Stimulated activated naive CD8-positive, alpha-beta T cell treated with anti-CD3 and anti-CD28 coated beads, Interleukin-15, Interleukin-2, amounts not matched to agents 100 U/mL and 50 U/mL, for 24 hours (primary cell): ENCODE results near the gene EIF4E2.
"Not testable (repeated sequence)": the region's sequence is repeated elsewhere in the genome, so short reads cannot be mapped to it uniquely, and the experiment has no call there.

Source experiments
- ATAC-seq: fragments of 150-1000 bp; cut with Tn5 transposase; one replicate; pipeline ENCODE4 v1.10.0; 2021
- DNase-seq: peaks from one replicate; pipeline ENCODE4 v3.0.0; 2021

Gene EIF4E2

DNA sequence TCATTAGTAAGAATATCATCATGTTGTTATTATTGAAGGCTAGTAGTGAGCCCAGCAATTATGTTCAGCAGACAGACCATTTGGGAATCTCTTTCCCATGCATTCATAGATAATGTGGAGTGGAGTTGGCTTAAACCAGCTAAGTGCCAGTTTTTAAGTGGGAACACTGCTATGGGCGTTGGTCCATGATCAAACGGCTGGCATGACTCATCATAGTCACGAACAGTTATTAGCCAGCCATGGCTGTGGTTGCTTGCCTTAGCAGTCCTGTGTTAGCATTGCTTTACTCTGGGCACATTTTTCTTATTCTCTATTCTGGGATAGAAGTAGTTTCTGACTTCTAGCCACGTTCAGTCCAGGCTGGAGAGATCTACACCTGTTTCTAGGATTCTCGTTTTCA, 17.7 kb downstream of the EIF4E2 start:
- DNase-seq = no peak
- no peak for ATAC-seq

DNA sequence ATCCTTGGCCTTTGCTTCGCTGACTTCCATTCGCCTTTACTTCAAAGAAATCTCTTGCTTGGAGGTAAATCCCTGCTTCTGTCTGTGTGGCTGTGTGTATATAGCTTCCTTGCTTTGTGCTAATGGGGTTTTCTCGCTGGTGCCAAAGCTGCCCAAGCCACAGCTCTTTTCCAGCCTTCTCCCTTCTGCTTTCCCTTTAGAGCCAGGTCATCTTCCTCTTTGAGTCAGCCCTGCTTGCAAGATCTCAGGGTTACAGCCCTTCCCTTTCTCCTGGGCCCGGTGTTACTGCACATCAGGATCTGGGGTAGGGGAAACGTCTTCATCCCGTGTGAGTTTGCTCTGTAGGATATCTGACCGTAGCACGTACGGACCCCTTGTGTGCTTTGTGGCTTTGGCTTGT, 19.1 kb downstream of the EIF4E2 start:
- DNase-seq = no peak
- no peak for ATAC-seq

DNA sequence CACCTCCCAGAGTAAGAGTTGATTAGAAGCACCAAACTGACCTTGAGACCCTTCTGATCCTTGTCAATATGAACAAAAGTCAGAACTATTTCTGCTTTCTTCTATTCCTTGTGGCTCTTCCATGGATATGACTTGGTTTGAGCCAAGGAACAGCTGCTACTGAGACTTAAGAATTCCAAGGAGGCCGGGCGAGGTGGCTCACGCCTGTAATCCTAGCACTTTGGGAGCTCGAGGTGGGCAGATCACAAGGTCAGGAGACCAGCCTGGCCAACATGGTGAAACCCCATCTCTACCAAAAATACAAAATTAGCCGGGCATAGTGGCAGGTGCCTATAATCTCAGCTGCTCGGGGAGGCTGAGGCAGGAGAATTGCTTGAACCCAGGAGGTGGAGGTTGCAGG, 20.0 kb downstream of the EIF4E2 start:
- not testable (repeated sequence) for ATAC-seq, DNase-seq

DNA sequence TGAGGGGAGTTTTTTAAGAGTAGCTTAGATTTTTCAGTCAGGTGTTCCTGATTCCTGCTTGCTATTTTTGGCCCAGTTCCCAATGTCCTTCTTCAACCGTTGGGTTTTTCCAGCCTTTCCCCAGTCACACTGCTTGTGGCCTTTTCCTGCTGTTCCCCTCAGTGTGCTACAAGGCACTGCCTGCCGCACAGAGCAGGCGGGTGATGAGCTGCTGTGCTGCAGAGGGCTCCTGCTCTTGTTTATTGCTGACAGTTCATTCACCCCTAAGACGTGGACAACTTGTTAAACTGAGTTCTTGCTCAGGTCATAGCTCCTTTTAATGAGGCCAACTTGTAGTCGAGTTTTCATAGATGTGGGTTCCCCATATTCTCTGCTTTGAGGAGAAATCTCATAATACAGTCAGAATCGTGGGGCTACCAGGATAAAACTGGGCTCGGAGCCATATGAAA, 20.6 kb downstream of the EIF4E2 start:
- no peak for DNase-seq
- ATAC-seq = no peak

DNA sequence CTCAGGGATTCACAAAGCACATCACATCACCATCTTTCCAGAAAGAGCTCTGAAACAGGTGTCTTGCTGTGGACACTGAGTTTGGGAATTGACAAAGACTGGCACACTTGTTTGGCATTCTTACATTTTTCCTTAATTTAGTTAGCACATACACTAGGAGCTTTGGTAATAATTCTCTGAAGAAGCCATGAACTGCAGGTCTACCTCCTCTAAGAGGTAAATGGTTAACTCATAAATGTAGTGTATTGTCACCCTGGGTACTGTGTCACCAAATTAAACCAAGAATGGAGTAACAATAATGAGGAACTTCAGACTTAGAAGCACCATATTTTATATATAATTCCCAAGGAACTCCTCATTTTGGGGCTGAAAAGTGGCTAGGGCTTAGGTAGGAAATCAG, 22.6 kb downstream of the EIF4E2 start:
- ATAC-seq = no peak
- no peak for DNase-seq

DNA sequence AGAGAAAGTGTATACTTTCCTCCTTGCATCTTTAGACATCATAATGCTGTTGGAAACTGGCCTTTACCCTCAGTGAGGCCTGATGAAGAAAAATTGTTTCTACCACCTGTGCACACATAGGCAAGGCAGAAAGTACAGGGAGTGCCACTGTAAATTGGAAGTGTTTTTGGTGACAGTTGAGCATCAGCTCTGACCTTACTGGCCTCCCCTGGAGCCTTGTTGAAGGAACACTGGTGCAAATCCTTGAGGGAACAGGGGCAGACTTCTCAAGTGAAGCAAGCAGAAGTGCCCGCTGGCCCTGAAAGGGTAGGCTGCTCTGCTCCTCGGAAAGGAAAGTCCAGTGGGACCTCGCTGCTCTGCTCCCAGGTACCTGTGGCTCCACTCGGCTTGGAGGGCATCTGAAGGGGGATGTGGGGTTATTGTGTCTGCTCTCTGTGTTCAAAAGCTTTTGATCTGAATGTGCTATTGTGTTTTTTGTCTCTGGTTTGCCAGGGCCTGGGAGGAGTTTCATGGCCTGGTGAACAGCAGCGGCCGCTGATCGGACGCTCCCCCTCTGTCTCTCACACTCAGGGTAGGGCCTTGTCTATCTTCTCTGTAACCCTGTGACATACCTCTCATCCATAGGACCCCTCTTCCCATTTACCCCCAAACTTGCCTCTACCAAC, 23.4 kb downstream of the EIF4E2 start:
- no peak for ATAC-seq
- DNase-seq = no peak

DNA sequence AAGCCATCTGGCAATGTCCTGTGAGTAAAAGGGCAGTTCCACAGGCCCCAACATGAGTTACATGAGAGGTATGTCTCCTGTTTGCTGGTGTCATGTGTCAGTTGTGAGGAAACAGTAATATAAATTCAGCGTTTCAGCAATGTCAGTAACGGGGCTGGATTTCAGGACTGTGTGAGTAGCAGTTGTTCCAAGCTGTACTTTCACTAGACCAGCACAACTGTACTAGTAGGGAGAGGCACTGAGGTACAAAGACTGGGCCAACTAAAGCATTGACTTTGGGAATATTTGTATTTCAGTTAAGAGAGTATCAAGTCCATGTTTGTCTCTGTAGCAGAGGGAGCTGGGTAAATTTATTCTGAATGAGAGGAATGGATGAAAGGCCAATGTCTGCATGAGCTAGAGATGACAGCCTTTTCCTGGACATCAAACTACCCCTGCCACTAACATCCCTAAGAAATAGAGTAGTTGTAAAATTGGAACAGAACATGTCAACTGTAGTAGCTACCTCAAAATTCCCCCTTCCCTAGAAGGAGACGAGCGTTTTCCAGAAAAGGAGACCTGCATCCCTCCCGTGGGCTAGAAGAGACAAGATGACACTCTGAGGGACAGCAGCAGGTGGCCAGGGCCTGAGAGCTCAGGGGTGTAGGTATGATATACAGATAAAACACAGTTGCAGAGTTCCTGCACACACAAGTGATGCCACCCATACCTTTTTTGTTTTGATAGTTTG, 24.4 kb downstream of the EIF4E2 start:
- ATAC-seq = no peak
- no peak for DNase-seq

DNA sequence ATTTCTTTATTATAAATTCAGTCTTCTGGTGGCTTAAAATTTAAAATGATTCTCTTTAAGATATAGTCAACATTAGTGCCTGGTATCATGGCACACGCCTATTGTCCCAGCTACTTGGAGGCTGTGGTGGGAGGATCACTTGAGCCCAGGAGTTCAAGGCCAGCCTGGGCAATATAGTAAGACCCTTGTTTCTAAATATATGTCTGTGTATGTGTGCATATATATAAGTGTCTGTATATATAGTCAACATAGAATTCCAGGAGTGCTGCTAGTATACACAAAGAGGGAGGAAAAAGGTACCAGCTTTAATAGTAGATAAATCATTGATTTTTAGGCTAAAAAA, 24.9 kb downstream of the EIF4E2 start:
- no peak for DNase-seq
- ATAC-seq = no peak

DNA sequence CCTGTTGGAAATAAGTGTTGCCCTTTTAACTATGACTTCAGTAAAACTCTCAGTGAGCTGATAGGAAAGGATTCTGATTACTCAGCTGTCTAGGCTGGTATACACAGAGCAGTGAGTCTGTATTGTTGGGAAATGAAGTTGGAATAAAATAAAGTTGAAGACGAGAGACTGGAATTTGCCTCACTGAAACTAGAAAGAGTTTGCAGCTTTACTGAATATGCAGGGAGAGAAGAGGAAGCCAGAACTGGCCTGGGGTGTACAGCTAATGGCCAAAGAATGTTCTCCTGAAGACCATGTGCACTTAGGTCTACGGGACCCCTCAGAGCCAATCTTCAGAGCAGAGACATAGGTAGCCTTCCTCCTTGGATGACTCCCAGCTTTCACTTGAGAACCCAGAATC, 26.5 kb downstream of the EIF4E2 start:
- DNase-seq = no peak
- no peak for ATAC-seq

DNA sequence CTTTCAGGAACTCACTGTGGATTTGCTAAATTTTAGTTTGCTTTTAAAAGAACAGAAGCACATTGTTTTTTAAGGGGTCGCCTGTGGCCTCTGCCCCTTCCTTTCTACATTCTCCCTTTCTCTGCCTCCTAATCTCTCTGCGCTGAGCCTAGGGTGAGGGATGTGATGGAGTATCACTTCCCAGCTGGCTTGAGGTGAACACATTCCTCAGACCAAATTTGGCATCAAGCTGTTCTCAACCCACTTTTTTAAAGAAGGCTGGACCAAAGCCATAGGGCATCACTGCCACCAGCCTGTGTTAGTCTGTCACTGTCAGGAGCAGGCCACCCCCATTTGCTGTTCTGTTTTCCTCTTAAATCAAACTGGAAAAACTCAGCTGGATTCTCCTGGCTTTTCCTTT, 27.4 kb downstream of the EIF4E2 start:
- DNase-seq = no peak
- ATAC-seq = no peak

DNA sequence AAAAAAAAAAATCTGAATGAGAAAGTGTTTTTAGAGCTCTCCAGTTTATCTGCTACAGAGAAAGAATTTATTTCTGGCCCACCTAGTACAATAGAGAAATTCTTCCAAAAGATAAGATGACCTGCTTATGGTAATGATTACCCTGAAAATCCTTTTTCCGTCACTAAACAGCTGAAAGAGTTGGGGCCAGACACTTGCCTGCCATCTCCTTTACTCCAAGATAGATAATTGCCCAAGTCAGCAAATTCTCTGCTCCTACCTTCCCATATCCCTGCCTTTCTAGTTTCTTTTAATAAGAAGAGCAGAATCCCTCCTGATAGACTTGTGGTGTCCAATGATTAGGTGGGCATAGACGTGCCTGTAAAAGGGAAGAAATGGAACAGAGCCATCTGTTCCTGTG, 28.1 kb downstream of the EIF4E2 start:
- ATAC-seq = no peak

DNA sequence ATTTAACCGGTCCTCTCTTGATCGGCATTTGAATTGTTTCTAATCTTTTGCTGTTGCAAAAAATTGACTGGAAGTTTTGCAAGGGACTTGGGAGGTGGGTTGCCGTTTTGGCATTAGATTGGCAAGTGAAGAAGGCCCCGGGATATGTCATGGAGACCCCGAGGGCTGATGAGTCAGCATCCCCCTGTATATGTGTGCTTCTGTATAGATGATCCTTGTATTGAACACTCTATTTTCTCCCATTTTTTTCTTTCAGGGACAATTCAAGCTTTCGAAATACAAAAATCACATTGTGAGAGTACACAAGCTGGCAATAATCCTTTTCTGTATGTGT, 30.1 kb downstream of the EIF4E2 start:
- no peak for ATAC-seq

More for the DNA sequence above, 28.1 kb downstream of the EIF4E2 start:
- no peak for DNase-seq

DNA sequence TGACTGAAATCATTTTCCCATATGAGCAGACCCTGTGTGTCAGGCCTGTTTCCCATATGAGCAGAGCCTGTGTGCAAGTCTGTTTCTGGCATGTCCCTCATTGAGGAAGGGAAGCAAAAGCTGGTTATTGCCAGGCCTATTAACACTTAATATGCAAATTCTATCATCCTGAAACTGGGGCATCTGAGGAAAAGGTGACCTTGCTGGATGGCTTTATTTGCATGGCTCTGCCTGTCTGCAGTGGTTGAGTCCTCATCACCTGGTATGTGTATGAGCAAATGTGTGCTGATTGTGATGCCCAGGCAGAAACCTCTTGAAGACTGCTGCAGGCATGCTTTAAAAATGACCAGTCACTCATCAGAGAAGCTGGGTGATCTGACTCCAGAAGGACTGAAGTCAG, 31.2 kb downstream of the EIF4E2 start:
- ATAC-seq (no peak), DNase-seq (no peak)

More for the DNA sequence above, 30.1 kb downstream of the EIF4E2 start:
- no peak for DNase-seq

DNA sequence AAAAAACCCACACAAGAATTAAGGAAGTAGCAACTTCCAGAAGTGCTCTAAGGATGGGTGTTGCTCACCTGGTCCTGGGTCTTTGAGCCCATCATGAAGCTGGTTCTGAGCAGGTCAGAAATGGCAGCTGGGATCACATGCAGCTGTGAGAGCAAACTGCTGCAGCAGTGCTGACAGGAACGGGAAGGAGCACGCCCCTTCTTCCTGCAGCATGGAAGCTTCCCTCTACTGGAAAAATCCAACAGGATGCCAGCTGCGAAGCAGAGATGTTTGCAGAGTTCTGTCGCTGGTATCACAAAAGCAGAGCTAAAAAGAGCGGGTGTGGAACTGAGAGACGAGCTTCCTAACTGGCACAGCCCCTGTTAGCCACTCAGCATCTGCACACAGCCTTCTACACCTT, 33.7 kb downstream of the EIF4E2 start:
- ATAC-seq (no peak), DNase-seq (no peak)

DNA sequence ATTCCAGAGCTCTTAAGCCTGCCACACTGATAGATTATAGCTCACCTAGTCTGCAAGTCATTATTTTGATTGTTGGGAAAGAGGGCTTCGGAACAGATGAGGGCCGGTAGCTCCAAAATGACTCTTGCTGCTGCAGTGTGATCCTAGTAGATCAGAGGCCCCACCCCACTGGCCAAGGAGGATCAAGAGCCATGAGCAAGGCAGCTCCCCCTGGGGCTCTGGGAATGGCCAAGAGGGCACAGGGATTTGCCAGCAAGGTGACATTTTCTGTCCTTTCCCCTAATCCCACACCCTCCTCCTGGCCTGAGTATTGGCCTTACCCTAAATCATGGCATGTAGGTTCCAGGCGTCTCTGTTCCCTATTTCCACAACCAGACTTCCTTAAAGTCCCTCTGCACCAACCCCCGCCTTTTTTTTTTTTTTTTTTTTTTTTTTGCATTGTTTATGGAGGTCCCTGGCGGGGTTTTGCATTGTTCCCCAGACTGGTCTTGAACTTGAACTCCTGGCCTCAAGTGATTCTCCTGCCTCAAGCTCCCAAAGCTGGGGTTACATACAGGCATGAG, 36.5 kb downstream of the EIF4E2 start:
- no peak for ATAC-seq

DNA sequence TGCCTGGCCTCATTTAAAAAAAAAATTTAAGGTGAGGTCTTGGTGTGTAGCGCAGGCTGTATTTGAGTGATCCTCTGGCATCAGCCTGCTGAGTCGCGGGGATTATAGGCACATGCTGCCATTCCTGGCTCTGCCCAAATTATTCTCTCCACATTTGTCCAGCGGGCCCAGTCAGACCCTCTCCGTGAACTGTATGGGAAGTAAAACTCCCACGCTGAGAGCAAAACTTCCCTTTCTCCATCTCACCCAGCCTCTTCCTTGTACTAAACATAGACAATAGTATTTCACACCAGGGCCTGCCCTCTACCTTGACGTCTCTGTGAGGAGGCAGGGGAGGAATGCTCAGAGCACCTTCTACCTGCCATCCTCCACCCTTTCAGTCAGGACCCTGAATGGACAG, 37.0 kb downstream of the EIF4E2 start:
- DNase-seq (no peak), ATAC-seq (no peak)

More for the DNA sequence above, 36.5 kb downstream of the EIF4E2 start:
- DNase-seq = no peak

DNA sequence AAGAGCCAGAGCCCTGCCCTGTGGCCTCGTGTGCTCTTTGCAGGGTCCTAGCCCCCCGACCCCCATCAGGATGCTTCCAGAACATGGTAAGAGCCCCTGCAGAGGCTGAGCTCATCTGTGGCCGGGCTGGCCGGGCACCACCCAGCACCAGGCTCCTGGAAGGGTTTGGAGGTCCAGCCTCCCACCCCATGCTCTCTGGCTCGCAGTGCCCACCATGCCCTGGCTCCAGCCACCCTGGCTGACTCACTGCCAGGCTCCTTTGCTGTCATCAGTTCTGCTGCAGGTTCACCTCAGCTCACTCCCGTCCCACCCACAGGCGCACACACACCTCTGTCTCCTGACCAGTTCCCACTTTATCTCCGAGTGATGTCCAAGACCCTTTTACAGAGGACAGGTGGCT, 37.5 kb downstream of the EIF4E2 start:
- DNase-seq = no peak

DNA sequence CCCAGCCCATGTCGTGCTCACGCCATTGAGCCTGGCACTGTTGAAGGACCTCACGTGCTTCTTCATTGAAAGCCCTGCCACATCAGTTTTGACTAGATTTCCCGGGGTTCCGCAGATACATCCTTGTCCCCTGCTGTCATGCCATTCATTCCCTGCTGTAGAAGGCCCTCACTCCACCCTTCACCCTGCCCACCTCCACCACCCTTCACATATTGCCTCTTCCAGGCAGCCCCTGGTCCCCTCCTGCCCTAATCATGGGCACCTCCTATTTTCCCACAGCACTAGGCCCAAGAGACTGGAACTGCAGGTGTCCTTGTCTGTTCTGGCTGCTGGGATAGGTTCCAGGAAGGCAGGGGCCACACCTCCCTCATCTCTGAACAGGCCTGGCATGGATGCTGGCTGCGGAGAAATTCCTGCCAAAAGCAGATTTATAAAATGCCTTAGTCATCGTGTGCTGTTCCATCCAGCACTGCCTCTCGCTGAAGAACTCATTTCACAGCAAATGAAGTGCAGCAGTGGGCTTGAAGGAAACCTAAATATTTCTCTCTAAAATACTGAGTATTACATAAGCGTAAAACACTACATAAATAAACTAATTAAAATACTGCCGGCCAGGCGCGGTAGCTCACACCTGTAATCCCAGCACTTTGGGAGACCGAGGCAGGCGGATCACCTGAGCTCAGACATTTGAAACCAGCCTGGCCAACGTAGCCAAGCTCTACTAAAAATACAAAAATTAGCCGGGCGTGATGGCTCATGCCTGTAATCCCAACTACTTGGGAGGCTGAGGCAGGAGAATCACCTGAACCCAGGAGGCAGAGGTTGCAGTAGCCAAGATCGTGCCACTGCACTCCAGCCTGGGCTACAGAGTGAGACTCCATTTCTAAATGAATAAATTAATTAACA, 38.4 kb downstream of the EIF4E2 start:
- ATAC-seq (no peak), DNase-seq (no peak)

More for the DNA sequence above, 37.5 kb downstream of the EIF4E2 start:
- ATAC-seq = no peak

DNA sequence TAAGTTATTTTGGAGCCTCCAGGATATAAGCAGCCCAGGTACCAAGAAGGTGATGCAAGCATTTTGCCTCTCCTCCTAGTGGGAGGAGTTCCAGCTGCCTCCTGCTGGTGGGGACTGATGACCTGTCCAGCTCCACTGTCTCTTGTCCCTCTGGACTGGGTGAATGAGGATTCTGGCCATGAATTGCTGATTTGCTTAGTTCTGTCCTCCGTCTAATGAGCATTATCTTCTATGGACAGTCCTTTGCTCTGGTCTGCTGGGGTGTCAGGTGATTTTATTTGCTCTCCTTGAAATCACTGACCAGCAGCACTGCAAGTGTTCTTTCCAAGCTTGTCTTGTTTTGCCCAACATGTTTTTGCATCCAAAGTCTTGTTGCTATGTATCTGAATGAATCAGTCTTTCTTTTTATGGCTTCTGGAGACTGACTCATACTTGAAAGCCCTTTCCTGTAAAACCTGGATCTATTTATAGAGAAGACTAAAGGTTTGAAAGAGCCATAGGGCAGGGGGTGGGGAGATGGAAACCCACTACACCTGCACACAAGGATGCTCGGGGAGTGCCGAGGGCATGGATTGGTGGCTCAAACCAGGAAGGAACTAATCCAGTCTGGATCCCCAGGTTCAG, 42.4 kb downstream of the EIF4E2 start:
- ATAC-seq = no peak
- no peak for DNase-seq

DNA sequence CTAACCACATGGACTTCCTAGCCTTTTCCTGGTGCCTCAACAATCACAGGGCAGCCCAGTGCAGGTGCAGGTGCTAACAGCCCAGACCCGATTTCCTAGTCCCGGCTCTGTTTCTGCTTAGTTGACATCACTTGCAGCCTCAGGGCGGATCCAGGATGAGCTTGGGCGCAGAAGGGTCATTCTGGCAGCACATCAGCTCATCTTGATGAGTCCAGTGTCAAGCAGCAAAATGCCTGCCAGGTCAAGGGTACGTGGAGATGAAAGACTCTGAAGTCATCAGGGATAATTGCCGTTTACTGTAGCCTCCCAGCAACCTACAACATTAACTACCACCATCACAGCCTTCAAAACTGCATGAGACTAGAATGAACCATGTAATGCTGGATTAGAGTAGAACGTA, 43.5 kb downstream of the EIF4E2 start:
- DNase-seq (no peak), ATAC-seq (no peak)

DNA sequence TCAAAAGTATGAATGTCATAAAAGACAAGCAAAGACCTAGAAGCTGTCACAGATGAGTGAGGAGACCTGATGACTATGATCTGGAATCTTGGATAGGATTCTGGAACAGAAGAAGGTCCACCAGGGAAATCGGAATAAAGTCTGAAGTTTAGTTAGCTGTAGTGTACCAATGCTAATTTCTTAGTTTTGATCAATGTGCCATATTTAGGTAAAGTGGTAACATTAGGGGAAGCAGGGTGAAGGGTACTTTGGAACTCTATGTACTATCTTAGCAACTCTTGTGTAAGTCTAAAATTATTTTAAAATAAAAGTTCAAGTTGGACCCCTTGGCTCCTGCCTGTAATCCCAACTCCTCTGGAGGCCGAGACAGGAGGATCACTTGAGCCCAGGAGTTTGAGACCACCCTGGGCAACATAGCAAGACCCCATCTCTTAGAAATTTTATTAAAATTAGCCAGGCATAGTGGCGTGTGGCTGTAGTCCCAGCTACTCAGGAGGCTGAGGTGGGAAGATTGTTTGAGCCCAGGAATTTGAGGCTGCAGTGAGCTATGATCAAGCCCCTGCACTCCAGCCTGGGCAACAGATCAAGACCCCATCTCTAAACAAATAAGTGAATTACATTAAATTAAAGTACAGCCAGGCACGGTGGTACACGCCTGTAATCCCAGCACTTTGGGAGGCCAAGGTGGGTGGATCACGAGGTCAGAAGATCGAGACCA, 47.0 kb downstream of the EIF4E2 start:
- DNase-seq (no peak), ATAC-seq (no peak)

DNA sequence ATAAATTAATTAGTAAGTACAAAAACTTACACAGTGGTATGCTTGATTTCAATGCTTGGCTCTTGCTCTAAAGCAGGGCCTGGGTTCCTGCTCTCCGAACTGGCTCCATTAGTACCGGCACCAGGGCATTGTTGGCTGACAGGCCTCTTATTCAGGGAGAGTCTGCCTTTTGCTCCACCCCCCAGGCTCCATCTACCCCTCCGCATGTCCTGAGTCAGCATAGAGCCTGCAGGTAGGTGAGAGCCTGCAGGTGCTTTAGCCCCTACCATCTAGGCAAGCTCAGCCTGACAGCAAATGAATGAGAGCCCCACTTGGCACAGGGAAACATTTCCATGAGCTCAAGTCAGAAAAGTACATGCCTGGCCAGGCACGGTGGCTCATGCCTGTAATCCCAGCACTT, 47.8 kb downstream of the EIF4E2 start:
- no peak for DNase-seq
- no peak for ATAC-seq
